ENCODE data around the gene ANOS1.
"Not testable (repeated sequence)": the region's sequence is repeated elsewhere in the genome, so short reads cannot be mapped to it uniquely, and the experiment has no call there.

Gene ANOS1

DNA sequence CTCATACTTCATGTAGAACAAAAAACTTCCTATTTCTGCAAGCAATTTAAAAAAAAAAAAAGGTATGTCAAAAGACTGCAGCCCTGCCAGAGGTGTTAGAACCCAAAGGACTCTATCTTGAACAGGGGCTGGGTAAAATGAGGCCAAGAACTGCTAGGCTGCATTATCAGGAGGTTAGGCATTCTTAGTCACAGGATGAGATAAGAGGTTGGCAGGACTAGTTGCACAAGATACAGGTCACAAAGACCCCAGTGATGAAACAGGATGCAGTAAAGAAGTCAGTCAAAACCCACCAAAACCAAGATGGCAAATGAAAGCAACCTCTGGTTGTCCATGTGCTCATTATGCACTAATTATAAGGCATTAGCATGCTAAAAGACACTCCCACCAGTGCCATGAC lies 104.1 kb downstream of the ANOS1 start:
- no peak for DNase-seq (ENCODE audit: low read depth)

DNA sequence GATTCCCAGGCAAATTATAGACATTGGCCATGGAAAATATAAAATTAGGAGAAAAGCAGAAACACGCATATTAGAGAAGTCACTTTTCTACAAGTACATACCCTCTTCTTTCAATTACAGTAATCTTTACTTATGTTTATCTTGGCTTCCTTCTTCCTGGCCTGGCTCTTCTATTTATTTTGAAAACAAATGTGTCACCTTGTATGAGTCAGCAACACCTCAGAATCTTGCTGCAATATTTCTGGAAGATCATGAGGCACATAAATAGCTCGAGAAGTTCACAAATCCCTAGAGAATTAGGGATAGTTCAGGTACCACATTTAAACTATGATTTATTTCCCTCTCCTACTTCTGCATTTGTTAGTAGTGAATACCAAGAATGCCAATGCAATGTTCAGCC lies 124.6 kb downstream of the ANOS1 start:
- DNase-seq (ENCODE audit: low read depth) = no peak

DNA sequence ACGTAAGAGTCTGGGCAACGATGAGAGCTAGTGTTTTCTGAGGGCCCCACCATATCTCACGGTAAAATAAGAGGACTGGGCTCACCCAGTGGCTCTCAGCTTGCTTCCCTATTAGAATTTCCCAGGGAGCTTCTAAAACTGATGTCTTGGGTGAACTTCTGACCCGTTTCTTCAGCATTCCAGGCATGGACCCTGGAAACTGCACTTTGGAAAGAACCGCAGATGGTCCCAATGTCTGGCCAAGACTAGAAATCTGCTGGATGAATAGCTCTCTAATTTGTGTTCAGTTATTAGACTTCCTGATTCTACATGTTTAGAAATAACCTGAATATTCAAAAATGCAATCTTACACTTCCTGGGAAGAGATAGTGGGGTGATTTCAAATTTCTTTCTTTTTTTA lies 127.8 kb downstream of the ANOS1 start:
- DNase-seq (ENCODE audit: low read depth) = no peak

DNA sequence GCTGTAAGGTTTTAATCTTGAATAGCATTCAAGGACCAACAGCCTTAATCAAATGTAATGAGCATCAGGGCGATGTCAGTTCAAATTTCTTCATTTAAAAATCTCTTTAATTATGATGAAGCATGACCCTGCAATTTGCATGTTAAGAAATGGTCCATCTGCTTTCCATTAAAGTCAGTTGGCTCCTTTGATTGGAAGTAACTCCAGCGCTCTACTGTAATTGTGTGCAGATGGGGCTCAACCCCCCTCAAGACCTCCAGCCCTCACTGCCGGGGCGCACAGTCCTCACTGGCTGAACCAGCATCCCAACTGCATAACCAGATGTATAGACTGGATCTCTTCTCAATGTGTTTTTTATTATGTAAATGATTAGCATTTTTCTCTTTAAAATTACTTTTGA lies 140.4 kb downstream of the ANOS1 start:
- DNase-seq (ENCODE audit: low read depth) = no peak

DNA sequence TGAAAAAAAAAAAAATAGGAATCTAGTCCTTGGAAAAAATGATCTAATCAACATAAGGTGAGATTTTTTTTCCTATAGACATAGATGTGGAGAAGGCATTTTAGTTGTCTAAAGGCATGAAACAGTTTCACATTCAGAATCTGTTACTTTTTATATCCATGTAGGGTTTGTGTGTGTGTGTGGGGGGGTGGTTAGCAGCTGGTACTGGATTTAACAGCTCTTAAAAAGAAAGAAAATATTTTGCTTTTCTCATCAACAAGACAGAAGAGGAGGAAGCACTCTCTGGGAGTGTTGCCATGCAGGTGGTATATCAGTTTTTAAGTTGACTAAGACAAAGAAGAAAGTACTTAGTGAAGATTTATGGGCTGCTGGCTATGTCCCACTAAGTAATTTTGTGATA lies 145.0 kb downstream of the ANOS1 start:
- no peak for DNase-seq (ENCODE audit: low read depth)

DNA sequence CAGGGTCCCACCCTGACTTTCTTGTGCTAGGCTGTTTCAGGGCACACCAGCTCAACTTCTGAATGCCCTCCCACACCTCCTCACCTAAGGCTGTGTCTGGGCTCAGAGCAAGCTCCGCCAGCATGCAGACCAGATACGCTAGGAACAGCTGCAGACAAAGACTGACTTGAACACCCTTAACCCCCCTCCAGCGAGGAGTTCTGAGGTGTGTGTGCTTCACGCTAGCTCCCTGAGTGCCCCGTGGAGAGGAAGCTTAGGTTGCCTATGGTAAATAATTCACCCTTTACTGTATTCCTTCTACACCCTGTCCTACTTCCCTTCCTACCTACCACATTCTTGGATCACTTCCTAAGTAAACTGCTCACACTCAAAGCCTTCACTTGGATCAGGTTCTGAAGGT lies 152.3 kb downstream of the ANOS1 start:
- DNase-seq (ENCODE audit: low read depth) = no peak

DNA sequence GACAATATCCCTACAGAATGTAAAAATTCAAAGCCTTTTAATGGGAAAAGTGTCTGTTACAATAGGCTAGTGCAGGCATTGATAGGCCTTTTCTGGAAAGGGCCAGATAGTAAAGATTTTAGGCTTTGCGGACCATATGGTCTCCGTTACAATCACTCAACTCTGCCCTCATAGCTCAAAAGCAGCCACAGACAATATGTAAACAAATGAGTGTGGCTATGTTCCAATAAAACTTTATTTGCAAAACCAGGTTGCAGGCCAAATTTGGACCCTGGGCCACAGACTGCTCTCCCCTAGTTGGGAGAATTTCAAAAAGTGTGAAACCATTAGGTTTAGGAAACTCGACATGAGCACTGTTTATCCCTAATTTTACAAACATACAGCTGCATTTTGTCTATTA lies 155.1 kb downstream of the ANOS1 start:
- DNase-seq (ENCODE audit: low read depth) = no peak

DNA sequence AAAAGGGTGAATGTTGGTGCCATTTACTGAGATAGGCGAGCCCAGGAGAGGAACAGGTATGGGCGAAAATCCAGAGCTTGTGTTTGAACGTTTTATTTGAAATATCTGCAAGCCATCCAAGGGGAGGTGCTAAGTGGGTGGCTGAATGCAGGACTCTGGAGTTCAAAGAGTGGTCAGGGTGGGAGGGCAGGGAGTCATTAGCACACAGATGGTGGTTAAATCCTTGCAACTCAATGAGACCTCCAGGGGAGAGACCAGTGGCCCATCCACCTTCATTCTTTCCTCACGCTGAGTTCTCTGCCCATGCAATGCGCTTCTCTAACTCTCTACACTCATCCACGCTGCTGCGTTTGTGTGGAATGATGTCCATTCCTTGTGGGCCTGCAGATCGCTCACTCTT lies 166.2 kb downstream of the ANOS1 start:
- no peak for DNase-seq (ENCODE audit: low read depth)

DNA sequence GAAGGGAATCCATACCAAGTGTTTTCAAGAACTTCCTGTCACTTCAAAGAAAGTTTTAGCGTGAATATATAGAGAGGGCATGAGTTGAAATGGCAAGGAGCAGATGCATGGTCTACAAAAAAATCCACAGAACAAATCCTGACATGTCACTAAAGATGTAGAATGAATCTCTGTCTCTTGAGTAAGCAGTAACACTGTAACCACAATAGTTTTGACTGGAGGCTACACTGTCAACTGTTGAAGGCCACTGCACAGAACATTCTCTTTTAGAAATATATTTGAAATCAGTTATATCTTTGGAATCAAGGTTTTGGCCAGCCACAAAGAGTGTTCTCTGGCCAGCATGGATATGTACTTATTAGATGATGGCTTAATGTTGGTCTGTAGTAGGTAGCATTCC lies 183.5 kb downstream of the ANOS1 start:
- DNase-seq (ENCODE audit: low read depth) = no peak

DNA sequence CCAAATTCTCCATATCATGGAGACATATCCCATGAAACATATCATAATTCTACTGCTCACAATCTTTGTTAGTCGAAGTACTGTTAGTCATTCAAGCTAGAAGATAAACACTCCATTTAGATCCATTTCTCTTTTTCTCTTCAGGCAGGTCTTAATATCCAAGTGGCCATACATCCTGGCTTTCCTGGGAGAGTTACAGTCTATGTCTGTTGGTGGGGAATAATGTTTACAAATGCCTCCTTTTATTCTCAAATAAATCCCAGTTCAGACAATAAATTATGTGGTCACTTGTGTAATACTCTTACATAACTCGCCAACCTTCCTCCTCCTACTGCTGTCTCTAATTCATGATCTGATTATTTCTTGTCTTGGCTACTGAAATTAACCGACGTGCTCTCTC lies 185.2 kb downstream of the ANOS1 start:
- DNase-seq (ENCODE audit: low read depth) = no peak

DNA sequence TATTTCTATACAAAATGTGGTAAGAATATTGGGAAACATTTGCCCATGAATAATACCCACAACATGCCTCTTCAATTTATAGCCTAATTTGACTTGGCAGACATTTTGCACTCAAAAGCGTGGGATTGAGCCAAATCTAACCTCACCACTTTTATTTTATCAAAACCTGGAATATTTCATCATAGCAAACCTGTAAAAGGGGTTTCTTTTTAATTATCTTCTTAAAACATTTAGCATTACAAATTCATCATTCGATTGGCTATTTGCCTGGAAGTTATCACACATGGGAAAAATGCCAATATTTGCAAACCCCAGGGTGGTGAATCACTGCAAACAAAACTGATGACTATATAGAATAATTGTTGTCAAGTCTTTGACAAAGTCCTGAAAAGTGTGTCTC lies 211.1 kb downstream of the ANOS1 start:
- no peak for DNase-seq (ENCODE audit: low read depth)

DNA sequence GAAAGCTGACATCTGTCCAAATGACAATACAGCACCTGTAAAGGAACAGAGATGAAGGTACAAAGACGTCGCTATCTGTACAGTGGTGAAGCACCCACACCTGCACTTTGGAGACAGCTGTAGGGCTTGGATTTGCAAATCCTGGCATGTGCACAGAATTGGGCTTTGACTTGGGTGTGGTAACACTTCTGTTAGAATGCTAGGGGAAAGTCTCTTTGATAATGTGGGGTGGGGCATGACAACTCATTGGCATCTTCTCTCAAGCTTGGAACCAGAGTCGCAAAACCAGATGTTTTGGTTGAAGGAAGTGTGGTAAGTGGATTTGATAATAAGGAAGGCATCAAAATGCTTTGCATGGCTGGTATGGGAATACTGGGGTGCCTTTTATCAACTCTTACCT lies 211.8 kb downstream of the ANOS1 start:
- DNase-seq (ENCODE audit: low read depth) = no peak

DNA sequence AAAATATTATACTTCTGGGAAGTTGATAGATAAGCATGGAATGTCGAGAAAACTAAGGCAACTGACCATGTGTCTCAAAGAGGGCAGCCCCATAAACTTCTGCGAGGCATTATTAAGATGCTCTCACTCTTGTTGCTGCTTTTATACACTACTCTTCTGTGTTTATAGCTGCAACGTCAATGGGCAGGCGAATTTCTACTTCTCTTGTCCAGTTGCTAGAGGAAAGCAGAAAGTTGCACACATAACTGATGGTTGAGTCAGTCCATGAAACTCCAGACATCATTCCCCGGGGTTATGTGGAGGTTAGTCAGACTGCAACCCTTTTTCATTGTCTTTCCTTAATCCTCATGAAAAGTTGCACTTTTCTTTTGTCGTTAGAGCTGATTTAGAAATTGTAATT lies 227.5 kb downstream of the ANOS1 start:
- no peak for DNase-seq (ENCODE audit: low read depth)

DNA sequence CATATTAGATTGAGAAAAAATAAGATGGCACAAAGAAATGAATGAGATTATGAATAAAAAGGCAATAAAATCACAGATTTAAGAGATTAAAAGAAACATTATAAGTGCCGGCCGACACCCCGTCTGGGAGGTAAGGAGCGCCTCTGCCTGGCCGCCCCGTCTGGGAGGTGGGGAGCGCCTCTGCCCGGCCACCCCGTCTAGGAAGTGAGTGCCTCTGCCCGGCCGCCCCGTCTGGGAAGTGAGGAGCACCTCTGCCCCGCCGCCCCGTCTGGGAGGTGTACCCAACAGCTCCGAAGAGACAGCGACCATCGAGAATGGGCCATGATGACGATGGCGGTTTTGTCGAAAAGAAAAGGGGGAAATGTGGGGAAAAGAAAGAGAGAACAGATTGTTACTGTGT lies 229.8 kb downstream of the ANOS1 start:
- not testable (repeated sequence) for DNase-seq (ENCODE audit: low read depth)

DNA sequence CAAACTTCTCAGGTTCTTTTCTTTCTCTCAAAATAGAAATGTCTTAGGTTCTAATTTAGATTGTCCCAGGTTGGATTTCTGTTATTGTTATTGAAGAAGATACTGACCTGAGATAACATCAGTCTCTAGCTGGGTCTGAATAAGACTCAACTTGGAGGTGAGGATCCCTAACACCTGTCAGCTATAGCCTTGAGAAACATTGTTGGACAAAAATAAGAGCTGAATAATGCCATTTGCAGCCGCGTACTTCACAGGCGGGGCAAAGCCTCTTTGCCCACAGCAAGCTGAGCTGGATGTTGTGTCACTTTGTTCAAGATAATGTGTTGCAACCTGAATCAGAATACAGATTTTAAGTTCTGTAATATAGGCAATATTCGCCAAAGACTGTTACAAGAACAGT lies 231.7 kb downstream of the ANOS1 start:
- no peak for DNase-seq (ENCODE audit: low read depth)

DNA sequence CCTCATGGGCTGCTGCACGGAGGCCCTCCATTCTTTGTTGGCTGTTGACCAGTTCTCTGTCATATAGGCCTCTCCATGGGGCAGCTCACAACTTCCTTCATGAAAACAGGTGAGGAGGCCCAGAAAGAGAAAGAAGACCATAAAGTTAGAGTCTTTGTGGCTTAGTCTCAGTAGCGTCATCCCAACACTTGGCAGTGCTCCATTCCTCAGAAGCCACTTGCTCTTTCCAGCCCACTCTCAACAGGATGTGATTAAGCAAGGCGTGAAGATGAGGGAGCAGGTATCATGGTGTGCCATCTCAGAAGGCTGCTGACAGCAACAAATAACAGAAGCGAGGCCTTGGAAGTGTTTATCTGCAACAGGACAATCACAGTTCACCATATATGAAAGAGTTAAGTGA lies 236.9 kb downstream of the ANOS1 start:
- DNase-seq (ENCODE audit: low read depth) = not testable (repeated sequence)

DNA sequence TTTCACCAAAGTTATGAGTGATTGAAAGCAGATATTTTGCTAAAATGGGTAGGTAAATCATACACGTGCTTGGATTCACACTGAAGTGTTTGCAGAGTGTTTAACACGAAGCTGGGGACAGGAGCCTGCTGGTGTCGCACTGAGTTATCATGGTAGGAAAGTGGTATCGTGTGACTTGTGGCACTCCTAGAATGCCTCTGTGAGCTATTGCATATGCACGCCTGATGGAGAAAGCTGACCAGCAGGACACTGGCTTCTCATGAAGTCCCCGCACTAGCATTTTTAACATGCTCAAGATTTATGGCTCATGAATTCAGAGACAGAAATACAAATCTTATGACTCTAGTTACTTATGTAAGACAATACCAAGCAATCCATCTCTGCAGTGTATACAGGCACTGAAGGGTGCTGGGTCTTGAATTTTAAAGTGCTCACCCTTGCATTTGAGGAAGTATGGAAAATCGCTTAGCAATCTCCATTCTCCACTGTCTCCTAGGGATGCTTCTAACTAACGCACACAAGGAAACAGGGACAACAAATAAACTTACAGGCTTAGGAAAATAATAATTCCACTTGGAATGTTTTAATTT lies 247.5 kb downstream of the ANOS1 start:
- DNase-seq (ENCODE audit: low read depth) = no peak

Measured in activated T-helper 1 cell treated with Interleukin-2 at 50 U/mL for 16 hours (primary cell).